Fibroblast of lung (primary cell): ENCODE results near the gene SPDYE6.
"Not testable (repeated sequence)": the region's sequence is repeated elsewhere in the genome, so short reads cannot be mapped to it uniquely, and the experiment has no call there.

Source experiments
- EZH2 ChIP-seq: IDR thresholded peaks from 2 replicates; pipeline ENCODE4 v1.5.1; 2012; ENCODE audit warnings: low read length, control low read depth, mild to moderate bottlenecking; ENCODE audit errors: missing control alignments
- TF ChIP-seq, protein P1 (sequence below), 2 donors: IDR thresholded peaks in 1 of 2; conservative IDR thresholded peaks in 1 of 2; 1 replicate in 1 of 2; 2 replicates in 1 of 2; pipeline ENCODE4 v1.5.1; 2011 to 2012; ENCODE audit warnings: low read length in 2 of 2, control low read depth in 1 of 2, inconsistent platforms in 1 of 2, low read depth in 1 of 2, mild to moderate bottlenecking in 1 of 2

DNA sequence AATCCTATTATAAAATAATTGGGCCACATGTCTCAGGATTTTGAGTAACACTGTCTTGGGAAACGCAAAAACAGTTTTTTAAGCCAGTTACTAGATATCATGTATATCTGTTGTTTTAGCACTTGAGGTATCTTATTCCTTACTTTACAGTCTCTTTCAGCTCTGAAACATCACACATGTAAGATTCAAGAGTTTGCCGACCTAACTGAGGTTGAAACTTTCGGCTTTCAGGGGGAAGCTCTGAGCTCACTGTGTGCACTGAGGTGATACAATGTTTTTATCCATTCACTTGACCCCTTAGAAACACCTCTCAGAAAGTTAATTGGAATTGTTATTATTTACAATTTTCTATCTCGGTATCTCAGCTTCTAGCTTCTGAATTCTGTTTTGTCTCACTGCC is 18.8 kb downstream of the SPDYE6 start:
- TF ChIP-seq, protein P1, sequence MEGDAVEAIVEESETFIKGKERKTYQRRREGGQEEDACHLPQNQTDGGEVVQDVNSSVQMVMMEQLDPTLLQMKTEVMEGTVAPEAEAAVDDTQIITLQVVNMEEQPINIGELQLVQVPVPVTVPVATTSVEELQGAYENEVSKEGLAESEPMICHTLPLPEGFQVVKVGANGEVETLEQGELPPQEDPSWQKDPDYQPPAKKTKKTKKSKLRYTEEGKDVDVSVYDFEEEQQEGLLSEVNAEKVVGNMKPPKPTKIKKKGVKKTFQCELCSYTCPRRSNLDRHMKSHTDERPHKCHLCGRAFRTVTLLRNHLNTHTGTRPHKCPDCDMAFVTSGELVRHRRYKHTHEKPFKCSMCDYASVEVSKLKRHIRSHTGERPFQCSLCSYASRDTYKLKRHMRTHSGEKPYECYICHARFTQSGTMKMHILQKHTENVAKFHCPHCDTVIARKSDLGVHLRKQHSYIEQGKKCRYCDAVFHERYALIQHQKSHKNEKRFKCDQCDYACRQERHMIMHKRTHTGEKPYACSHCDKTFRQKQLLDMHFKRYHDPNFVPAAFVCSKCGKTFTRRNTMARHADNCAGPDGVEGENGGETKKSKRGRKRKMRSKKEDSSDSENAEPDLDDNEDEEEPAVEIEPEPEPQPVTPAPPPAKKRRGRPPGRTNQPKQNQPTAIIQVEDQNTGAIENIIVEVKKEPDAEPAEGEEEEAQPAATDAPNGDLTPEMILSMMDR (conservative IDR thresholded peaks at IDR 0.05 in 1 of 2, IDR thresholded peaks at IDR 0.05 in 1 of 2; ENCODE audit: low read depth in 1 of 2, low read length in 2 of 2) = not testable (repeated sequence)
- not testable (repeated sequence) for TF ChIP-seq EZH2
